Measurements from ENCODE around the gene DIDO1. TPM values are rescaled to one million over a fixed set of nuclear protein-coding genes. Genes with fewer than 3 reads are reported as not detected.

The DIDO1 gene
- total and polyA plus RNA-seq, 2 donors = 33.2 to 33.4 TPM

GRCh38 chr20:62969939-62970306 lies 43.6 kb upstream of the DIDO1 start:
- Histone ChIP-seq H3K27ac (ENCODE audit: low read depth in 1 of 2, low read length in 1 of 2) (no peak overlapping the region), H3K9me3 (ENCODE audit: control insufficient read depth in 2 of 2, insufficient read depth in 1 of 2, low read length in 1 of 2) (peaks cover 0 to 10% of the 10 kb centered on the region in 2 donors), H3K4me1 (ENCODE audit: control insufficient read depth in 2 of 2, insufficient read depth in 2 of 2, low read length in 2 of 2) (peaks cover 12 to 28% of the 10 kb centered on the region in 2 donors), H3K4me3 (ENCODE audit: low read length in 2 of 2) (no peak overlapping the region), H3K27me3 (ENCODE audit: control insufficient read depth in 2 of 2, insufficient read depth in 1 of 2, low read length in 1 of 2) (peaks cover 11 to 42% of the 10 kb centered on the region in 2 donors), H3K36me3 (ENCODE audit: control insufficient read depth in 2 of 2, insufficient read depth in 2 of 2, low read length in 1 of 2) (no peaks in the 10 kb centered on the region)
- WGBS = 88% methylated on average over 8 of the region's 8 CpGs
- DNase-seq (ENCODE audit: low read depth in 6 of 9, low spot score in 9 of 9) = no peak

GRCh38 chr20:62969179-62969760 lies 43.0 kb upstream of the DIDO1 start:
- Histone ChIP-seq H3K4me1 (ENCODE audit: control insufficient read depth in 2 of 2, insufficient read depth in 2 of 2, low read length in 2 of 2) (peaks cover 9 to 21% of the 10 kb centered on the region in 2 donors), H3K4me3 (ENCODE audit: low read length in 2 of 2) (no peak overlapping the region), H3K27ac (ENCODE audit: low read depth in 1 of 2, low read length in 1 of 2) (no peak overlapping the region), H3K9me3 (ENCODE audit: control insufficient read depth in 2 of 2, insufficient read depth in 1 of 2, low read length in 1 of 2) (peaks cover 0 to 8% of the 10 kb centered on the region in 2 donors), H3K27me3 (ENCODE audit: control insufficient read depth in 2 of 2, insufficient read depth in 1 of 2, low read length in 1 of 2) (peaks cover 11 to 35% of the 10 kb centered on the region in 2 donors), H3K36me3 (ENCODE audit: control insufficient read depth in 2 of 2, insufficient read depth in 2 of 2, low read length in 1 of 2) (no peaks in the 10 kb centered on the region)
- 77% methylated on average over 16 of the region's 16 CpGs for whole genome bisulfite sequencing
- no peak for DNase-seq (ENCODE audit: low read depth in 6 of 9, low spot score in 9 of 9)

GRCh38 chr20:62968378-62969178 lies 42.3 kb upstream of the DIDO1 start:
- Histone ChIP-seq H3K4me3 (ENCODE audit: low read length in 2 of 2) (no peak overlapping the region), H3K27ac (ENCODE audit: low read depth in 1 of 2, low read length in 1 of 2) (no peak overlapping the region), H3K27me3 (ENCODE audit: control insufficient read depth in 2 of 2, insufficient read depth in 1 of 2, low read length in 1 of 2) (peaks cover 8 to 28% of the 10 kb centered on the region in 2 donors), H3K4me1 (ENCODE audit: control insufficient read depth in 2 of 2, insufficient read depth in 2 of 2, low read length in 2 of 2) (peaks cover 9 to 15% of the 10 kb centered on the region in 2 donors), H3K9me3 (ENCODE audit: control insufficient read depth in 2 of 2, insufficient read depth in 1 of 2, low read length in 1 of 2) (peaks cover 0 to 4% of the 10 kb centered on the region in 2 donors), H3K36me3 (ENCODE audit: control insufficient read depth in 2 of 2, insufficient read depth in 2 of 2, low read length in 1 of 2) (no peaks in the 10 kb centered on the region)
- WGBS = 88% methylated on average over 21 of the region's 21 CpGs
- no peak for DNase-seq (ENCODE audit: low read depth in 6 of 9, low spot score in 9 of 9)

- H3K36me3 ChIP-seq (ENCODE audit: control insufficient read depth in 2 of 2, insufficient read depth in 2 of 2, low read length in 1 of 2) = no peaks in the 10 kb centered on the region
- no peak for DNase-seq (ENCODE audit: low read depth in 6 of 9, low spot score in 9 of 9)
- peaks cover 1 to 20% of the 10 kb centered on the region in 2 donors for H3K27me3 ChIP-seq (ENCODE audit: control insufficient read depth in 2 of 2, insufficient read depth in 1 of 2, low read length in 1 of 2)
- H3K27ac ChIP-seq (ENCODE audit: low read depth in 1 of 2, low read length in 1 of 2) = no peak overlapping the region
- H3K4me1 ChIP-seq (ENCODE audit: control insufficient read depth in 2 of 2, insufficient read depth in 2 of 2, low read length in 2 of 2) = peaks cover 4 to 8% of the 10 kb centered on the region in 2 donors
- H3K4me3 ChIP-seq (ENCODE audit: low read length in 2 of 2) = no peak overlapping the region
- no peaks in the 10 kb centered on the region for H3K9me3 ChIP-seq (ENCODE audit: control insufficient read depth in 2 of 2, insufficient read depth in 1 of 2, low read length in 1 of 2)
- WGBS = 95% methylated on average over 27 of the region's 27 CpGs
Observed at GRCh38 chr20:62967628-62968351, 41.5 kb upstream of the DIDO1 start.

GRCh38 chr20:62967149-62967501 lies 40.8 kb upstream of the DIDO1 start:
- Histone ChIP-seq H3K27ac (ENCODE audit: low read depth in 1 of 2, low read length in 1 of 2) (no peak overlapping the region), H3K4me3 (ENCODE audit: low read length in 2 of 2) (no peak overlapping the region), H3K4me1 (ENCODE audit: control insufficient read depth in 2 of 2, insufficient read depth in 2 of 2, low read length in 2 of 2) (peaks cover 0 to 3% of the 10 kb centered on the region in 2 donors), H3K36me3 (ENCODE audit: control insufficient read depth in 2 of 2, insufficient read depth in 2 of 2, low read length in 1 of 2) (no peaks in the 10 kb centered on the region), H3K27me3 (ENCODE audit: control insufficient read depth in 2 of 2, insufficient read depth in 1 of 2, low read length in 1 of 2) (peaks cover 0 to 14% of the 10 kb centered on the region in 2 donors), H3K9me3 (ENCODE audit: control insufficient read depth in 2 of 2, insufficient read depth in 1 of 2, low read length in 1 of 2) (no peaks in the 10 kb centered on the region)
- WGBS = 91% methylated on average over 6 of the region's 6 CpGs
- no peak for DNase-seq (ENCODE audit: low read depth in 6 of 9, low spot score in 9 of 9)

GRCh38 chr20:62966212-62967148 lies 40.2 kb upstream of the DIDO1 start:
- Histone ChIP-seq H3K36me3 (ENCODE audit: control insufficient read depth in 2 of 2, insufficient read depth in 2 of 2, low read length in 1 of 2) (no peaks in the 10 kb centered on the region), H3K27me3 (ENCODE audit: control insufficient read depth in 2 of 2, insufficient read depth in 1 of 2, low read length in 1 of 2) (peaks cover 0 to 13% of the 10 kb centered on the region in 2 donors), H3K4me3 (ENCODE audit: low read length in 2 of 2) (no peak overlapping the region), H3K27ac (ENCODE audit: low read depth in 1 of 2, low read length in 1 of 2) (no peak overlapping the region), H3K9me3 (ENCODE audit: control insufficient read depth in 2 of 2, insufficient read depth in 1 of 2, low read length in 1 of 2) (no peaks in the 10 kb centered on the region), H3K4me1 (ENCODE audit: control insufficient read depth in 2 of 2, insufficient read depth in 2 of 2, low read length in 2 of 2) (peaks cover 0 to 3% of the 10 kb centered on the region in 2 donors)
- no peak for DNase-seq (ENCODE audit: low read depth in 6 of 9, low spot score in 9 of 9)
- 96% methylated on average over 26 of the region's 27 CpGs for WGBS

GRCh38 chr20:62965363-62965771 lies 39.1 kb upstream of the DIDO1 start:
- WGBS = 85% methylated on average over 19 of the region's 19 CpGs
- Histone ChIP-seq H3K27me3 (ENCODE audit: control insufficient read depth in 2 of 2, insufficient read depth in 1 of 2, low read length in 1 of 2) (peaks cover 0 to 4% of the 10 kb centered on the region in 2 donors), H3K27ac (ENCODE audit: low read depth in 1 of 2, low read length in 1 of 2) (no peak overlapping the region), H3K4me3 (ENCODE audit: low read length in 2 of 2) (no peak overlapping the region), H3K9me3 (ENCODE audit: control insufficient read depth in 2 of 2, insufficient read depth in 1 of 2, low read length in 1 of 2) (no peaks in the 10 kb centered on the region), H3K36me3 (ENCODE audit: control insufficient read depth in 2 of 2, insufficient read depth in 2 of 2, low read length in 1 of 2) (no peaks in the 10 kb centered on the region), H3K4me1 (ENCODE audit: control insufficient read depth in 2 of 2, insufficient read depth in 2 of 2, low read length in 2 of 2) (peaks cover 0 to 2% of the 10 kb centered on the region in 2 donors)
- no peak for DNase-seq (ENCODE audit: low read depth in 6 of 9, low spot score in 9 of 9)

GRCh38 chr20:62964700-62965099 lies 38.4 kb upstream of the DIDO1 start:
- no peaks in the 10 kb centered on the region for H3K27me3 ChIP-seq (ENCODE audit: control insufficient read depth in 2 of 2, insufficient read depth in 1 of 2, low read length in 1 of 2)
- no peaks in the 10 kb centered on the region for H3K9me3 ChIP-seq (ENCODE audit: control insufficient read depth in 2 of 2, insufficient read depth in 1 of 2, low read length in 1 of 2)
- no peaks in the 10 kb centered on the region for H3K36me3 ChIP-seq (ENCODE audit: control insufficient read depth in 2 of 2, insufficient read depth in 2 of 2, low read length in 1 of 2)
- H3K27ac ChIP-seq (ENCODE audit: low read depth in 1 of 2, low read length in 1 of 2) = no peak overlapping the region
- 60% methylated on average over 20 of the region's 20 CpGs for WGBS
- no peak for DNase-seq (ENCODE audit: low read depth in 6 of 9, low spot score in 9 of 9)
- no peak overlapping the region for H3K4me3 ChIP-seq (ENCODE audit: low read length in 2 of 2)
- peaks cover 4 to 8% of the 10 kb centered on the region in 2 donors for H3K4me1 ChIP-seq (ENCODE audit: control insufficient read depth in 2 of 2, insufficient read depth in 2 of 2, low read length in 2 of 2)
